ENCODE results near the gene TEX14. TPM values are rescaled to one million over a fixed set of nuclear protein-coding genes. Genes with fewer than 3 reads are reported as not detected.

The TEX14 gene
- total RNA-seq, 1 experiment from 2014 or later = not detected

DNA sequence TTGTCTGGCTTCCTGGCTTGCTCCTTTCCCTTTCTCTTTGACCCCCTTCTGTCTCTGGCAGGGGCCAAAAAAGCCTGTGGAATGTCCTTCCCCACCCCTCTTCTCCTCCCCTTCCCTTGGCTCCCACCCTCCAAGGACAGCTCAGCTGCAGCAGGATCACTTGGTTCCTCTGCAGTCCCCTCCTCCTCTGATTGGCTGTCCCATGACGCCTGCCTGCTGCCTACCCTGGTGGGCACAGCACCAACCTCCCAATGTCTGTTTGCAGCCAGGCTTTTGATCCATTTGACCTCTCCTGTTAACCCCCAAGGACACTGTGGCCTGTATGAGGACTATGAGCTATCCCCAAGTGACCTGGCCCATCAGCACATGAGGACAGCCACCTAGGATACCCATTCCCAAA lies 162.6 kb downstream of the TEX14 start:
- no peak for DNase-seq (ENCODE audit: low read depth)

DNA sequence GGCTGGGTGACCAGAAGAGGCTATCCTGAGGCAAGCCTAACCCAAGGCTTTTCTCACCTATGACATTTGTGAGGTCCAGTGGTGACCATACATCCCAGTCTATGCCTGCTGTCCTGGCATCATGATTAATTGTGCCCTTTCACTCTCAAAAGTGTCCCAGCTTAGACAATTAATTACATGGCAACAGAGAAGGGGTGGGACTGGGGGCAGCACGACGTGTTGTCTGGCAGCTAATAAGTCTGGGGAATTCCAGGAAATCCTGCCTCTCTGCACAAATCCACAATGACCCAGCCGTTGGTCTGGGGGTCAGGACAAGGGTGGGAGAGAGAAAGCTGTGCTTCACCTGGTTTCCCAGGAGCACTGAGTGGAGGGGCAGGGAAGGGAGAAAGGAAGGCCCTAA lies 163.4 kb downstream of the TEX14 start:
- DNase-seq (ENCODE audit: low read depth) = no peak

DNA sequence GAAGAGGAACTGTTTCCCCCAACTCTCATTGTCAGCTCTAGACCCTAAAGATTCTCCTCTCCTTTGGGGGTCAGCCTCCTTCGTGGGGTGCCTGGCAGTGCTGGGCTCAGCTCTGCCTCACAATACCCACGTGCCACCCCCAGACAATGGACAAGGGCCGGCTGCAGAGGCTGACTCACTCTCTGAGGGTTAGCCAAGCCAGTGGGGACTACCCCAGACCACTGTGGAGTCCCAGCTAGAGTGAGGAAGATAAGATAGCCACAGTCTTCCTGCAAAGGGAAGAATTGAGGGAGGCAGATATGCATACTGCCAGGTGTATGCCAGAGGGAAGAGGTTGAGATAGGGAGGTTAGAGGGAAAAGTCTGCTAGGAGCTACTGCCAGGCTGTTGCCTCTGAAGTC lies 163.9 kb downstream of the TEX14 start:
- peak; percentile 72 for DNase-seq (ENCODE audit: low read depth)

DNA sequence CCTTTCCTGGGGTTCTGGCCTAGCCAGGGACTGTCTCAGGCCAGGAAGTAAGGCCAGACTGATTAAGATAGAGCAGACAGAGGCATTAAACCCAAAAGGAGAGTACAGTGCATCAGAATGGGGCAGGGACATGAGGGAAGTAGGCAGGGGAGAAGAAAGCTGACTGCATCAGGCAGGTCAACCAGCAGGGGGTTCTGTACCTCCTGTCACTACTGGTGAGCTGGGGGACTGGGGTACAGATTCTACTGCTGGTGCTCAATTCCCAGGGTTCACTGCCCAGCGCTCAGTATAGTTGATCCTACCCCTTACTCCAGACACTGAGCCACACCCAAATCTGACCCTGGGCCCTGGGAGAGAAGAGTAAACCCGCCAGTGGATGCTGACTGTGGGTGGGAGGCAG lies 164.5 kb downstream of the TEX14 start:
- peak; percentile 13 for DNase-seq (ENCODE audit: low read depth)

DNA sequence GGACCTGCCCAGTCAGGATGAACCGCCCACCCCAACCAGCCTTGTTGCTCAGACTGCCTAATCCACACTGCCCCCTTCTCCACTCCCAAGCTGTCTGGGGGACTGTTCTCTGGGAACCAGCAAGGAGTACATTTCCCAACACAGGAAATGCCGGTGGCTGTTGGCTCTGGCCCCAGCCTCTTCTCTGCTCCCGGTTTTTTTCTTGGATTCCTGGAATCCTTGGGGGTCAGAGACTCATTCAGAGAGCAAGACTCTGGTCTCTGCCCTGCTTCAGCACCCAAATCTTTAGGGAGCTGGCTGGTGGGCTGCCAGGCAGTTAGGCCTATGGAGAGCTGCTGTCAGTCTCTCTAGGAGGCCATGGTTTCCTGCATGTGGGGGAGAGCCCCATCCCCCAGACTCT lies 166.6 kb downstream of the TEX14 start:
- DNase-seq (ENCODE audit: low read depth) = peak; percentile 87

DNA sequence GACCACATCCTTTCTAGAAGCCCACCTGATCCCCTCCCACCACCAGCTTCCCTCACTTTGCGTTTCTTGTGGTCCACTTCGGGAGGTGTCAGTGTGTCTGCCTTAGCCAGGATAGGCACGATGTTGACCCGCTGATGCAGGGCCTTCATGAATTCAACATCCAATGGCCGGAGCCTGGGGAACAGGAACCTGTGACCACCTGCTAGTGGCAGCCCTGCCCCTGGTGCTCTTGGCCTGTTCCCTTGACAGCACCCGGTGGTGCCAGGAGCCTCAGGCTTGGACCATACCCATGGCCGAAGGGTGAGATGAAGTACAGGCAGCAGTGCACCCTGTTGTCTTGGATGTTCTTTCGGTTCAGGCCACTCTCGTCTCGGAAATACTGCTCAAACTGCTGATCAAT lies 170.2 kb downstream of the TEX14 start:
- no peak for DNase-seq (ENCODE audit: low read depth)

DNA sequence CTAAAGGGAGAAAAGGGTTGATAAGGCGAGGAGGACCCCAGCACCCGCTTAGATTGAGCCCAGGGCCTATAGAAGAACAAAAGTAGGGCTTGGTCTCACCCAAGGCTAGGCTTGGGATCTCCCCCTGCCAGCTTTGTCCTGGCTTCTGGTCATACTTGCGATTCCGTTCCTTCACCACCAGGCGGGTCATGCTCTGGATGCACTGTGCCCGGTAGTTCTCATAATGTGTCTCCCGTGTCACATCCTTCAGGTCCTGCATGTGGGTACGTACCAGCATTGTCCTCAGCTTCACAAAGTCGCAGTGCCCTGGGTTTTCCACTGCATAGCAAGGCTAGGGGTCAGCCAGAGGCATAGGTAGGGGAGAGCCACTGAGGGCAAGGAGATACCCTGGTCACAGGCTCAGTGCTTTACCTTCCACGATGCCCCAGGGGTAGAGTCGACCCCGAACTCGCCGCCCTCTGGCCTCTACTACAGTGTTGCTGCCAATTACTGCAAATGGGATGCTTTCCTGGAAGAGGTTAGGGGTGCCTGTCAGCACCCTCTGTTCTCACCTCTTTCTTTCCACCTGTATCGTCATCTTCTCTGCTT lies 170.9 kb downstream of the TEX14 start:
- DNase-seq (ENCODE audit: low read depth) = peak; percentile 11

DNA sequence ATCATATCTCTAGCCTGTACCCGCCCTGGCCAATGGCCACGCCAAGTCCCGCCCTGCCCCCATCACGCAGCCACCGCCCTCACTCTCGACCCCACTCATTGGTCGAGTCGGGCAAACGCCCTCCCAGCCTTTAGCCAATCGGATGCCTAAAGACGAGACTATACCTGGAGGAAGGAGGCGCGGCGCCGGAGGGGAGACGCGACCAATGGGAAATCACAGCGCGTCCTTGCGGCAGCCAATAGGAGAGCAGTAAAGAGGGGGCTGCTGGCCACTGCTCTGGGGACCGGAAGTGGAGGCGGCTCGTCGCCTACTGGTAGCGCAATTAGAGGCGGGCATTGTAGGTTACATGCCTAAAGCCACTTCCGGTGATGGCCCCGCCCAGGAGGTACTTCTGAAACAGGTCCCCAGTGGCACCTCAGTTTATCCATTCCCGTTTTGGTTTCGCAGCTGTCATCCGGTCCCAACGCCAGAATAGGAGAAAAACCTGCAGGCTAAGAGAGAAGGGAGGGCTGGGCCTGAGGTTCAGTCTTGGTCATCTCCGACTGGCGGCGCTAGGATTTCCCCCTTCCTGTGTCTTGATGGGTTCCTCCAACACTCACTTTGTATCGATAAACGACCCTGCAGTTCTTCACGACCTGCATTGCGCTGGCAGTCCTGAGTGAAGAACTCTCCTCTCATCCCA lies 173.8 kb downstream of the TEX14 start:
- DNase-seq (ENCODE audit: low read depth) = peak; percentile 100

DNA sequence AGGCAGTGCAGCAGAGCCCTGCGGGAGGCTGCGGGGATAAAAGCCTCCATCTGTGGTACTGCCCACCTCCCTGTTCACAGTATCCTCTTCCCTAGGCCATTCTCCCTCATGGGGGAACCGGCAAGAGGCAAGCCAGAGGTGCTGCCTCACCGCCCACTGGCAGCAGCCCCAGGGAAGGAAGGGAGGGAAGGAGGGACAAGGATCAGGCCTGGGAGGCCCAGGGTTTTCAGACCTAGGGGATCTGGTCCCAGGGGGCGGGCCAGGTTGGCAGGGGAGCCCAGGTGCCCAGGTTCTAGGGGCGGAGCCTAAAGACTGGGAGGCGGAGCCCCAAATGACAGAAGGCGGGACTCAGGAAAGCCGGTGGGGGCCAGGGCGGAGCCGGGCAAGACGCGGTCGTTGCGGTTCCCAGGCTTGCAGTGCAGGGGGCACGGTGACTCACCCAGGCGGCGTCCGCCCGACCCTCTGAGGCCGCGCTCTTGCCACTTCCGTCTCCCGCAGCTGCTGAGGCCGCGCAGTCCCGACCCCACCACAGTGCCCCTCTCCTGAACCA lies 174.4 kb downstream of the TEX14 start:
- no peak for DNase-seq (ENCODE audit: low read depth)

DNA sequence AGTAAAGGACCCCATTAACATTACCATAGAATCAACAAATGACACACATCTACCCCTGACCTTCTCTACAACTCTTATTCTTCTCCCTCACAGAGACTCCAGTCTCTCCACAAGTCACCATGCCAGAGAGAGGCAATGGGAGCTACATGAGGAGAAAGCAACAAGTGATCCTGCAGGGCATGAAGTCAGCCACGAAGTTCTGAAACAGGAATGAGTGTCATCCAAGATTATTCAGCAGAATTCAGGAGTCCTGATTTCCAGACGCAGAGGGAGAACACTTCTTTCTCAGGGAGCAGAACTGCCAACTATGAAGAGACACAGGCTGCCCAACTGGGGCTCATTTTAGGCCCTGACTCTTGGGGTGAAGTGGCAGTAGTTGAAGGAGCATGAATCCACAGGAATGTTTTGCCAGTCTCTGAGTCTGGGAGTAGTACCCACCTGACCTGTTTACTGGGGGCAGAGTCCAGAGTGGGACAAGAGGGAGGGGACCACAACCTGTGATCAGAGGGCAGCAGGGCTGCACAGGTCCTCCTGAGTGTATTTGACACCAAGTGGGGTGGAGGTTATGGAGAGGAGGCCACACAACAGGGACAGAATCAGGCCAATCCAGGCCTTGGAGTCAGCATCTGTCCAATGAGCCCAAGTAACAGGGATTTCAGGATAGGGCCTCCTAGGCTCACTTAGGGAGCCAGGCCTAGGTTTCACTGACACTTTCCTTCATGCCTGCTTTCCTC lies 175.0 kb downstream of the TEX14 start:
- no peak for DNase-seq (ENCODE audit: low read depth)

DNA sequence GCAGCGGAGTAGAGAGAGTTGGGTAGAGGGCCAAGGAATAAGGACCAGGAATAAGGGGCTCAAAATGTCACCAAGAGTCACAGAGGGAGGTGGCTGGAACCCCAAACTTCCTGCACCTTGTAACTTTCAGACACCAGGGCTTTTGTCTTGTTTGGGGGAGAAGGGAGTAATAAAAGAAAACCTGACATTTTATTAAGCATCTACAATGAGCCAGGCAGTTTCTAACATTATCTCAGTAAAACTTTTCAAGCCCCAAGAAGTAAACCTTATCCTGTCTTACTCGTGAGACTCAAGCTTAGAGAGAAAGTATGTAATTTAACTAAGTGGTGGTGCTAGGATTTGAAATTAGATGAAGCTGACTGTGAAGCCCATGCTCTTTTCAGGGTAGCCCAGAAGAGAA lies 176.6 kb downstream of the TEX14 start:
- DNase-seq (ENCODE audit: low read depth) = no peak

DNA sequence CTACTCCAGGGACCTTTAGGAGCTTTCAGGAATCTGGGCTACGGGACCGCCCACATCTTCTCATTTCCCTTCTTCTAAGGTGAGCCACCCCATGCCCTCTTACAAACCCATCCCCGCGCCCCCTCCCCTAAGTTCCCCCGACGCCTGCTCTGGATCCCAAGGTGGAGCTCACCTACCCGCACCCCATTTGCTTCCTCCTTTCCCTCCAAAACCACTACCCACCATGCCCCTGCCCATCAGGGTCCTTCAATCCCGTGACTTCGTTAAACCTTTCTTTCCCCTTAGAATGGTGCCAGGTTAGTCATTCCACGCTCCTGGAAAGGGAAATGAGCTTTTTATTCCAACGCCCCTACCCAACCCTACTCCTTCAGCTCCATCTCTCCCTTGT lies 177.1 kb downstream of the TEX14 start:
- DNase-seq (ENCODE audit: low read depth) = no peak

DNA sequence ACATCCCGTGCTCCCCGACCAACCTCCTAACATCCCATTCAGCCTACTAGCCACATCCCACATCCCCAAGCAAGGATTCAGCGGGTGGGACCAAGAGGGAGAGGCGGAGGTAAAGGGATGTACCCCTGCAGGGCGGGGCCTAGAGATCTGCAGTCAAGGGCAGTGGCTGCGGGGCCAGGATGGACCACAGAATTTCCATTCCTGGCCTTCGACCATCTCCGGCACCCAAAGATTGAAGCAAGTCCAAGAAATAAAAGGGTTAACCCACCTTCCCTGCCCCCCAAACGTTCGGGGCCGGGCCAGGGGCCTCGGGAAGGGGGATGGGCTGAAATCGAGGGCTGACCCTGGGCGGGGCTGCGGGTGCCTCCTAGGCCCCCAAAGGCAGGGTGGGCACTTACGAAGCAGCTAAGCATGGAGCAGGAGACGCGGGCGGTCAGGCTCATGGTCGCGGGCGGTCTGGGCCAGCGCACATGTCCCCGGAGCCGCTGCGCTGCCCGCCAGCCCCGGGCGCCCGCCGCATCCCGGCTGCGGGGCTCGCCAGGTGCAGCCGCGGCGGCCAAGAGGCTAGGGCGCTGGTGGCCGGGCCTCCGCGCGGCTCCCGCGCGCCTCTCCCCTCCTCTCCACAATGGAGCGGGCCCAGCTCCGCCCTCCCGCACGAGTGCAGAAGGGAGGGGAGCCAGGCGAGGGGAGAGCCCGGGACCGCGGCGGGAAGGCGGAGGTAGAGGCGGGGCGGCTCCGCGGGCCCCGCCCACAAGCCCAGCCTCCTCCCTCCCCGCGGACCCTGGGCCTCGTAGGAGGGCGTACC lies 177.7 kb downstream of the TEX14 start, which contains the start of gene MTMR4:
MTMR4 (minus strand) TSS at position 674 of the 805 bp plus-strand sequence; CDS start at position 443, 231 bp downstream.
- DNase-seq (ENCODE audit: low read depth) = peak; percentile 69

DNA sequence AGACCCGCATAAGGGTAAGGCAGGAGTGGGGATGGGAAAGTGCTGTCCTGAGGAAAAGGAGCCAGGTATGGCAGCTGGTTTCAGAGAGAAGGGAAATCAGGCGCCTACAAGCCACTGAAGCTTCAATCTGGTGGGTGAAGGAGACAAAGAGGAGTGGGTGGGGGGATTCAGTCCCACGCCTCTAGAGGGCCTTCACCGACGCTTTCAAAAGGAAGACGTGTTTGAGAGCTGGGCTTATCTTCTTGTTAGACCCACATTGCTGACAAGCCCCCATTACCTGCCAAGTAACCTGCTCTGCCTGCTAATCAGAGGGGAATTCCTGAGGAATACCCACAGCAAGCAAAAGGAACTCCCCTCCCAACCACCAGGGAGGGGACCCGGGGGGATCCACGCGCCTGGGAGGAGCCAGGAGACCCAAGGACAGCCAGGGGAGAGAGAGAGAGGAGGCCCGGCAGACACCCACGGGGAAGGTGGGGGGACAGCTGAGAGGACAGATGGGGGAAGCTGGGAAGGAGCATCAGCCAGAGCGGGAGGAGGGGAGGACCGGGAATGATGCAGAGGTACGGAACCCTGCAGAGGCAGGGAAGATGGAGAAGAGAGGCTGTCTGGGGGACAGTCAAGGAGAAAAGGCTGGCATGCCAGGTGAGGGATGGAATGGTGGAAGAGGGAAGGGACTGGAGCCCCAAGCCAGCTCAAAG lies 178.4 kb downstream of the TEX14 start:
- DNase-seq (ENCODE audit: low read depth) = no peak

DNA sequence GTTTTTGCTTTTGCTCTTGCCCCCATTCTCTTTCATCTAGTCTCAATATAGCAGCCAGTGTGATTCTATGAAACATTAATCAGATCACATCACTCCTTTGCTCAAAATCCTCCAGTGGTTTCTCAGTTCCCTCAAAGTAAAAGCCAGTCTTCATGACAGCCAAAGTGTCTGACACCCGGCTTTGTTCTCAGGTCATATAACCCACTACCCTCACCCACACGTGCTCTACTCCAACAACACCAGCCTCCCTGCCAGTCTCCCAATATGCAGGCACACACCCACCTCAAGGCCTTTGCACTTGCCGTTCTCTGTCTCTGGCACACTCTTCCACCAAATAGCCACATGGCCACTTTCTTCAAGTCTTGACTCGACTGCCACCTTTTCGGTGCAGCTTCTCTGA lies 181.8 kb downstream of the TEX14 start:
- no peak for DNase-seq (ENCODE audit: low read depth)

DNA sequence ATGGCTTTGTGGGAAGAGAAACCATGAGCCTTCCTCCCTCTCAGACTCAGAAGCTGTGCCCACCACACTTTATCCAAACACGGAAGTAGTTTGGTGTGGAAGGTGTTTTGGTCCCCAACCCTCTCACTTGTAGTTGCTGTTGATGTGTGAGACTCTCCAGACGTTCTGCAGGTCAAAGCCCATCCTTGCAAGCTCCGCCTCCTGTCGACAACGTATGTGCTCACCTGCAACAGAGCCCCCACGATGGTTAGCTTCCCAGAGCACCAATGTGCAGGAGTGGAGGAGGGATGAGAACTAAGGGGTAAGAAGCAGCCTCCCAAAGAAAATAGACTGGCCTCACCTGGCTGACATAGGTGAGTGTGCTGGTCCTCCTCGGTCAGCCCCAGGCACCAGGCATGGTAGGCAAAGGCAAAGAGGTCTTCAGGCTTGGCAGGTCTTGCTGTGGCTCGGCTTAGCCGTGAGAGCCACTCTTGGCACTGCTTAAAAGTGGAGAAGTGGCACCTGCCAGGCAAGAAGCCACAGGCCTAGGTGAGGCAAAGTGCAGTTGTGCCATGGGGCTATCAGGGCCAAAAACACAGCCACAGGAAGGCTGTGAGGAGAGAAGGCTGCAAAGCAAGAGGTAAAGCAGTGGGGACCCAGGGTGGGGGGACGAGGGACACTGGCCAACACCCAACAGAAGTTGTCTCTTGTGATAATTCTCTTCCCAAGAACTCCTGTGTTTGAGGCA lies 183.3 kb downstream of the TEX14 start:
- no peak for DNase-seq (ENCODE audit: low read depth)

DNA sequence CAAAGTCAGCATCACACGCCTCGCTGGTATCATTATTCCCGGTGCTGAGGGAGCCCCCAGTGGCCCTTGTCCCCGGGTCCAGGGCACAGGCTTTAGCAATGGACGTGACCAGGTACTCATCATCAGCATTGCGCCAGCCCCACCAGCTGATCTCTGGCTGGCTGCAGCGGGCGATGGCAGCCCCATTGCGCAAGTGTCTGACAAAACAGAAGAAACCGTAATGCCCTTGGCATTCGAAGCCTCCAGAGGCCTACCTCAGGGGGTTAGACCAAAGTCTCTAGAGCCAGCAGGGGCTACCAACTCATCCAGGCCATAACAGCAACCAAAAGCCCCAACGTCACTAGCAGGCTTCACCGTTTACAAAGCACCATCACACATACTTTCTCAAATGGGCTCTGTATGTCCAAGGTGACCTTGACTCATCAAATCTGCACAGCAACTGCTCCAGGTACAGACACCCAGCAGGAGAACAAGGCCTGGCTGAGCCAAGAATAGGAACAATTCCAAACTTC lies 184.7 kb downstream of the TEX14 start:
- no peak for DNase-seq (ENCODE audit: low read depth)

Measured in M059J (cell line).